ENCODE measurements around the gene DHRS3. TPM values are rescaled to one million over a fixed set of nuclear protein-coding genes. Genes with fewer than 3 reads are reported as not detected.
"Not testable (repeated sequence)": the region's sequence is repeated elsewhere in the genome, so short reads cannot be mapped to it uniquely, and the experiment has no call there.

The DHRS3 gene
- total RNA-seq, 1 donor from 2014 or later = 71.4 TPM

GRCh38 chr1:12525311-12526181, 92.5 kb downstream of the DHRS3 start:
- no peak for DNase-seq (ENCODE audit: extremely low read depth, low read depth, low spot score)

- no peak for DNase-seq (ENCODE audit: extremely low read depth, low read depth, low spot score)
Measured at GRCh38 chr1:12524266-12524665, 93.7 kb downstream of the DHRS3 start.

GRCh38 chr1:12522780-12523179, 95.2 kb downstream of the DHRS3 start:
- not testable (repeated sequence) for DNase-seq (ENCODE audit: extremely low read depth, low read depth, low spot score)

DNA sequence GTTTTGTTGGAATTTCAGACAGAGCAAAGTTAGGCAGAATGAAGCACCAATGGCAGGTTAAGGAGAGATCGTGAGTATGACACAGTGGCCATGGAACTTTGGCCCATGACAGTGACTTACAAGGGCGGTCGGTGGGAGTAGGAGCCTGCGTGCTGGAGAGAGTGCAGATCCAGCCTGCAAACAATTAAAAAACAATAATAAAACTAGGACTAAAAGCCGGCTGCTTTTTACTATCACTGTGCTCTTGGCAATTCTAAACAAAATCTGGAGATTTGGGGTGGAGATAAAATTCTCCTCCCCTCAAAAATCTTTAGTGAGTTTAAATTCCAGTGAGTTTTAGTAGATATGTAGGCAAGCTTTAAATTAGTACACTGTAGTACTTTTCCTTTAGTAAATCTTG, 96.9 kb downstream of the DHRS3 start:
- DNase-seq (ENCODE audit: extremely low read depth, low read depth, low spot score) = no peak

DNA sequence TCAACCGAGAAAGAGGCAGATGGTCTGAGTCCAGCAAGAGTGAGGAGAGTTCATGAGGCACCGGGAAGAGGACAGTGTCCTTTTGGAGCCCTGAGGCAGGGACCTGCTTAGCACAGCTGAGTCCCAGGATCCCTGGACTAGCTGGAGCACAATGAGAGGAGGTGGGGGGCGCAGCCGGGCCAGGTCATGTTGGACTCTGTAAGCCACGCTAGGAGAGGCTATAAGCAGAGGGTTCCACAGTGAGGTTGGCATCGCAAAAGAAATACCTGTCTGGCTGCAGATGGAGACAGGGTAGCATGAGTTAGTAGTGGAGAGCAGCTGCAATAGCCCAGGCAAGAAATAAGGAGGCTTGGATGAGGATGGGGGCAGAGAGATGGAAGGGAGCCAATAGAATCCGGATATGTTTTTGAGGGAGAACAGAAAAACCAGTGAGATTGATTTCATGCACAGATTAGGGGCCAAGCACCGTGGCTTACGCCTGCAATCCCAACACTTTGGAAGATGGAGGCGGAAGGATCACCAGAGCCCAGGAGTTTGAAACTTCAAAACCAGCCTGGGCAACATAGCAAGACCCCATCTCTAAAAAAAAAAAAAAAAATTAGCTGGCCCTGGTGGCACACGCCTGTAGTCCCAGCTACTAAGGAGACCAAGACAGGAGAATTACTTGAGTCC, 98.2 kb downstream of the DHRS3 start:
- DNase-seq (ENCODE audit: extremely low read depth, low read depth, low spot score) = no peak

DNA sequence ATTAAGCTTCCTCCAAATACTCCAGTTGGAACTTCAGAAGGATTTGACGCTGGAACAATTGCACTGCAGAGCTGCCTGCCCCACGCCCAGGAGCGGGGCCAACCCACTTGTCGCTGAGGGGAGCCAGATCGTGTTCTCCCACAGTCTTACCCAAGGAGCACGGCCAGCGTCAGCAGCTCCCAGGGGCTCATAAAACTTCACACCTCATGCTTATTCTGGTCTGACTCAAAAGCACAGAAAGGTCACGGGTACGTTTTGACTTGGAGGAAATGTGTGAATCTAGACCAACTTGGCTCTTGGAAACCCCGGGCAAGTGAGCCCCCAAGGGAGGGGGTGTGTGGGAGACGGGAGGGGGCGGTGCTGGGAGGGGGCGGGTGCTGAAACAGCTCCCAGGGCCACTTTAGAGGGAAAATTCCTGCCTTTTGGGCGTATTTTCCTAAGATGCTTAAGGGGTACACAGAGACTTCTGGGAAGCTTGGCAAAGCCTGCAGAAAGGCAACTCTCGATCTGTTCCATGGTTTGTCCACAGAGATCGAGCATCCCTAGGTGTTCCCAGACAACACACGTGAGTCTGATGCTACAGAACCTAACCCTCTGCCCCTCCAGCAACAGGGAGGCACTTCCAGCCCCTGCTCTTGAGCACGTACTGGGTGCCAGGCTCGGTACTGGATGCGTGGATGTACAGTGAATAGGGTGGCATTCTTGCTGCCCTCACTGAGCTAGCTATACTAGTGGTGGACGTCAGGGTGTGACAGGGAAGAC, 98.9 kb downstream of the DHRS3 start:
- DNase-seq (ENCODE audit: extremely low read depth, low read depth, low spot score) = no peak

Other genes with a start within 250 kb of the DHRS3 start
- not detected in 2 replicates for gene AADACL4, start 25.9 kb upstream of the DHRS3 start, total RNA-seq
- not detected in 2 replicates for gene AADACL3, start 97.9 kb upstream of the DHRS3 start, total RNA-seq
- not detected in 2 replicates for gene CFAP107, start 128.0 kb upstream of the DHRS3 start, total RNA-seq
- gene PRAMEF12, start 155.5 kb upstream of the DHRS3 start, total RNA-seq = not detected in 2 replicates
- gene PRAMEF1, start 173.2 kb upstream of the DHRS3 start, total RNA-seq = not detected in 2 replicates
- not detected in 2 replicates for gene PRAMEF11, start 213.2 kb upstream of the DHRS3 start, total RNA-seq
- gene HNRNPCL1, start 230.5 kb upstream of the DHRS3 start, total RNA-seq = not detected in 2 replicates
- gene PRAMEF2, start 238.9 kb upstream of the DHRS3 start, total RNA-seq = not detected in 2 replicates